HCT116 (cell line): ENCODE results near the gene TSPAN11. TPM values are rescaled to one million over a fixed set of nuclear protein-coding genes. Genes with fewer than 3 reads are reported as not detected.

Experiments used
- ATAC-seq: fragments of 200-7000 bp; cut with Tn5 transposase; 2 replicates; pipeline ENCODE4 v1.9.1; 2020; ENCODE audit warnings: mild to moderate bottlenecking, moderate library complexity
- BruUV-seq: library from RNA; stranded (reverse); fragments of 400-500 nt; replicated peaks from 2 replicates; lab custom pipeline; 2021; lab: Mats Ljungman, UMichigan
- CTCF ChIA-PET: fragments of 300-600 bp; sonication (Branson Sonifier 250); formaldehyde crosslinking; loops from one replicate; lab custom pipeline; 2021; ENCODE audit warnings: antibody characterized with exemption; lab: Charles Lee
- POLR2A ChIA-PET: fragments of 300-600, 350-600 bp; sonication (Branson Sonifier 250); formaldehyde crosslinking; loops from one replicate; lab custom pipeline; 2021; ENCODE audit warnings: antibody characterized with exemption; lab: Charles Lee
- RAD21 ChIA-PET, 2 experiments: fragments of 300-600 bp; sonication (Branson Sonifier 250); formaldehyde crosslinking; loops; one replicate each; lab custom pipeline; 2023; ENCODE audit warnings: low total read pairs in 2 of 2; ENCODE audit not compliant: uncharacterized antibody in 2 of 2, unreplicated experiment in 2 of 2, low non-redundant PET in 1 of 2; lab: Charles Lee
- DNase-seq: peaks from one replicate; pipeline ENCODE4 v3.0.0-alpha.2; 2010; ENCODE audit warnings: low read depth, low spot score
- H2AFZ ChIP-seq: fragments of 200-600 bp; shearing (Covaris generic), sonication (generic); 2 replicates; pipeline ENCODE4 v1.6.1; 2017; ENCODE audit warnings: low read depth, mixed run types, mixed read lengths, antibody characterized with exemption, low read length; ENCODE audit not compliant: poor library complexity, severe bottlenecking
- H3K27ac ChIP-seq: 2 replicates; pipeline ENCODE4 v1.5.1; 2012; ENCODE audit warnings: low read depth, low read length
- H3K27me3 ChIP-seq: fragments of 200-600 bp; sonication (generic); 2 replicates; pipeline ENCODE4 v1.6.1; 2016; ENCODE audit warnings: mixed run types, low read length, mixed read lengths; ENCODE audit not compliant: insufficient read depth
- H3K36me3 ChIP-seq, 2 experiments: fragments of 200-500 bp in 1 of 2; fragments of 200-600 bp in 1 of 2; sonication (Bioruptor generic) in 1 of 2; sonication (generic) in 1 of 2; 2 replicates each; pipeline versions ENCODE4 v1.5.1 to v1.6.1; 2014 to 2016; ENCODE audit warnings: low read length in 2 of 2, inconsistent platforms in 1 of 2, mixed read lengths in 1 of 2, mixed run types in 1 of 2; ENCODE audit not compliant: insufficient read depth in 2 of 2, control insufficient read depth in 1 of 2
- H3K4me1 ChIP-seq, 2 experiments: fragments of 200-600 bp in 1 of 2; sonication (generic) in 1 of 2; 2 replicates each; pipeline versions ENCODE4 v1.5.1 to v1.6.1; 2012 to 2017; ENCODE audit warnings: low read length in 2 of 2, inconsistent platforms in 1 of 2, mild to moderate bottlenecking in 1 of 2, mixed read lengths in 1 of 2, mixed run types in 1 of 2, moderate library complexity in 1 of 2; ENCODE audit not compliant: insufficient read depth in 2 of 2, control insufficient read depth in 1 of 2
- H3K4me2 ChIP-seq: fragments of 200-600 bp; sonication (generic); 2 replicates; pipeline ENCODE4 v1.6.1; 2017; ENCODE audit warnings: mixed run types, low read length, mixed read lengths
- H3K4me3 ChIP-seq, 2 experiments: fragments of 200-600 bp in 1 of 2; sonication (generic) in 1 of 2; replicated peaks in 1 of 2; 2 replicates each; pipeline ENCODE4 v1.5.1; 2011 to 2016; ENCODE audit warnings: low read length in 2 of 2, control low read depth in 1 of 2, low read depth in 1 of 2, mild to moderate bottlenecking in 1 of 2, mixed read lengths in 1 of 2, mixed run types in 1 of 2
- H3K79me2 ChIP-seq: fragments of 200-600 bp; sonication (generic); 2 replicates; pipeline ENCODE4 v1.6.1; 2017; ENCODE audit warnings: mild to moderate bottlenecking, mixed run types, low read length, moderate library complexity, mixed read lengths; ENCODE audit not compliant: insufficient read depth
- H3K9ac ChIP-seq: fragments of 200-600 bp; sonication (generic); 2 replicates; pipeline ENCODE4 v1.6.1; 2016; ENCODE audit warnings: low read length, mixed read lengths
- H3K9me2 ChIP-seq: fragments of 200-600 bp; sonication (generic), shearing (Covaris generic); 2 replicates; pipeline ENCODE4 v1.6.1; 2017; ENCODE audit warnings: mixed run types, mild to moderate bottlenecking, moderate library complexity; ENCODE audit not compliant: insufficient read depth
- H3K9me3 ChIP-seq, 2 experiments: fragments of 200-500 bp in 1 of 2; fragments of 200-600 bp in 1 of 2; sonication (Bioruptor generic) in 1 of 2; sonication (generic) in 1 of 2; 2 replicates each; pipeline ENCODE4 v1.6.1; 2014 to 2017; ENCODE audit warnings: low read length in 2 of 2, mixed read lengths in 2 of 2, inconsistent platforms in 1 of 2, low read depth in 1 of 2, mild to moderate bottlenecking in 1 of 2, mixed run types in 1 of 2, moderate library complexity in 1 of 2; ENCODE audit not compliant: control insufficient read depth in 1 of 2, insufficient read depth in 1 of 2
- H4K20me1 ChIP-seq: fragments of 200-600 bp; sonication (generic), shearing (Covaris generic); 2 replicates; pipeline ENCODE4 v1.6.1; 2017; ENCODE audit warnings: mixed run types, mild to moderate bottlenecking, moderate library complexity; ENCODE audit not compliant: insufficient read depth
- CEBPB ChIP-seq: IDR thresholded peaks from 2 replicates; pipeline ENCODE4 v1.6.1; 2012; ENCODE audit warnings: low read depth
- ELF1 ChIP-seq: IDR thresholded peaks from 2 replicates; pipeline ENCODE4 v1.6.1; 2012; ENCODE audit warnings: low read depth, borderline replicate concordance
- JUND ChIP-seq: IDR thresholded peaks from 2 replicates; pipeline ENCODE4 v1.6.1; 2012
- POLR2A ChIP-seq: IDR thresholded peaks from 2 replicates; pipeline ENCODE4 v1.7.0; 2011; ENCODE audit warnings: borderline replicate concordance; ENCODE audit not compliant: insufficient read depth, insufficient read length; ENCODE audit errors: extremely low read depth
- POLR2AphosphoS5 ChIP-seq: IDR thresholded peaks from 2 replicates; pipeline ENCODE4 v1.6.1; 2011; ENCODE audit warnings: mild to moderate bottlenecking, low read depth, low read length, moderate library complexity
- RAD21 ChIP-seq: IDR thresholded peaks from 2 replicates; pipeline ENCODE4 v1.6.1; 2012; ENCODE audit warnings: low read depth, mild to moderate bottlenecking
- SIN3A ChIP-seq: IDR thresholded peaks from 2 replicates; pipeline ENCODE4 v1.6.1; 2012; ENCODE audit warnings: low read depth
- ZNF274 ChIP-seq: fragments of 200-500 bp; sonication (Bioruptor generic); IDR thresholded peaks from 2 replicates; pipeline ENCODE4 v1.6.1; 2014; ENCODE audit warnings: mild to moderate bottlenecking, low read depth, low read length, inconsistent platforms
- intact Hi-C: fragments of 100-400 bp; cut with micrococcal nuclease; formaldehyde crosslinking; loops from 2 replicates; pipeline ENCODE4 v1.10.0; 2022
- total RNA-seq: library from RNA; stranded (reverse); gene quantifications from one replicate; pipeline ENCODE4 v1.2.1, GENCODE V29; 2021; ENCODE audit not compliant: unreplicated experiment
- TF ChIP-seq, protein P1 (sequence below): IDR thresholded peaks from 2 replicates; pipeline ENCODE4 v1.6.1; 2011; ENCODE audit warnings: mild to moderate bottlenecking, low read length, moderate library complexity; ENCODE audit not compliant: insufficient replicate concordance; ENCODE audit errors: extremely low read depth
- TF ChIP-seq, protein P2 (sequence below): IDR thresholded peaks from 2 replicates; pipeline ENCODE4 v1.6.1; 2012

Gene TSPAN11
- total RNA-seq, 1 experiment from 2014 or later = not detected

DNA sequence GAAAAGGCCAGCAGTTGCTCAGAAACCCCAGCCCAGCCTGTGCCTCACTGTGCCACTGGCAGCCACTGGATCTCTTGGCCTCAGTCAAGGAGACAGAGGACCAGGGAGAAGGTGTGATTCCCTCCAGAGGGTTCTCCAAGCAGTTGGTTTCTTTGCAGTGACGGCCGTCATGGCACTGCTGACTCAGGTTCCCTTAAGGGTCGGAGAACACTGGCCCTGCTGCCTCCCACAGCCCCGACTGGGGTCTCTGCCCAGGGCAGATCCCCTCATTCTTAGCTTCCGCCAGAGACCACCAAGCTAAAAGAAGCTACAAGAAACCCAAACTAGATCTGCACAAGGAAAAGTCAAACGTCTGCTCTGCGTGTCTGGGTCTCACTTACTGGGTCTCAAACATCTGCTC, 16.4 kb downstream of the TSPAN11 start:
- intact Hi-C loops = no loop called here

More for the DNA sequence above, 16.4 kb downstream of the TSPAN11 start:
- BruUV-seq = no TSS peak
- no peaks in the 10 kb centered on the region for H3K9me2 ChIP-seq
- H3K4me2 ChIP-seq = no peak overlapping the region
- no peak for ATAC-seq
- no peaks in the 10 kb centered on the region for H3K9me3 ChIP-seq
- no peak overlapping the region for H3K27ac ChIP-seq
- ChIA-PET CTCF (no interaction called here), POLR2A (no interaction called here), RAD21 (no interaction called here)
- H3K4me1 ChIP-seq = no peaks in the 10 kb centered on the region
- no peaks in the 10 kb centered on the region for H3K79me2 ChIP-seq
- no peaks in the 10 kb centered on the region for H4K20me1 ChIP-seq
- peaks cover 17% of the 10 kb centered on the region; the same call in 1 of the 2 replicates for H3K27me3 ChIP-seq
- no peaks in the 10 kb centered on the region for H3K36me3 ChIP-seq
- H2AFZ ChIP-seq = no peak overlapping the region
- H3K4me3 ChIP-seq = no peak overlapping the region
- TF ChIP-seq CEBPB = no peak
- TF ChIP-seq RAD21 = no peak
- TF ChIP-seq ELF1 = no peak
- TF ChIP-seq, protein P1, sequence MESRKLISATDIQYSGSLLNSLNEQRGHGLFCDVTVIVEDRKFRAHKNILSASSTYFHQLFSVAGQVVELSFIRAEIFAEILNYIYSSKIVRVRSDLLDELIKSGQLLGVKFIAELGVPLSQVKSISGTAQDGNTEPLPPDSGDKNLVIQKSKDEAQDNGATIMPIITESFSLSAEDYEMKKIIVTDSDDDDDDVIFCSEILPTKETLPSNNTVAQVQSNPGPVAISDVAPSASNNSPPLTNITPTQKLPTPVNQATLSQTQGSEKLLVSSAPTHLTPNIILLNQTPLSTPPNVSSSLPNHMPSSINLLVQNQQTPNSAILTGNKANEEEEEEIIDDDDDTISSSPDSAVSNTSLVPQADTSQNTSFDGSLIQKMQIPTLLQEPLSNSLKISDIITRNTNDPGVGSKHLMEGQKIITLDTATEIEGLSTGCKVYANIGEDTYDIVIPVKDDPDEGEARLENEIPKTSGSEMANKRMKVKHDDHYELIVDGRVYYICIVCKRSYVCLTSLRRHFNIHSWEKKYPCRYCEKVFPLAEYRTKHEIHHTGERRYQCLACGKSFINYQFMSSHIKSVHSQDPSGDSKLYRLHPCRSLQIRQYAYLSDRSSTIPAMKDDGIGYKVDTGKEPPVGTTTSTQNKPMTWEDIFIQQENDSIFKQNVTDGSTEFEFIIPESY = no peak
- TF ChIP-seq JUND = no peak
- no peak for TF ChIP-seq POLR2AphosphoS5
- TF ChIP-seq ZNF274 = no peak
- TF ChIP-seq SIN3A = no peak
- TF ChIP-seq, protein P2, sequence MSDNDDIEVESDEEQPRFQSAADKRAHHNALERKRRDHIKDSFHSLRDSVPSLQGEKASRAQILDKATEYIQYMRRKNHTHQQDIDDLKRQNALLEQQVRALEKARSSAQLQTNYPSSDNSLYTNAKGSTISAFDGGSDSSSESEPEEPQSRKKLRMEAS = no peak
- TF ChIP-seq POLR2A = no peak
- DNase-seq = no peak
- no peak overlapping the region for H3K9ac ChIP-seq
